NCI-H1105 (cell line): Measurements from ENCODE around the gene P2RY8.
"Not testable (repeated sequence)": the region's sequence is repeated elsewhere in the genome, so short reads cannot be mapped to it uniquely, and the experiment has no call there.

Experiments used
- DNase-seq: peaks from one replicate; lab custom pipeline; 2025; lab: John Stamatoyannopoulos, UW

P2RY8 gene

DNA sequence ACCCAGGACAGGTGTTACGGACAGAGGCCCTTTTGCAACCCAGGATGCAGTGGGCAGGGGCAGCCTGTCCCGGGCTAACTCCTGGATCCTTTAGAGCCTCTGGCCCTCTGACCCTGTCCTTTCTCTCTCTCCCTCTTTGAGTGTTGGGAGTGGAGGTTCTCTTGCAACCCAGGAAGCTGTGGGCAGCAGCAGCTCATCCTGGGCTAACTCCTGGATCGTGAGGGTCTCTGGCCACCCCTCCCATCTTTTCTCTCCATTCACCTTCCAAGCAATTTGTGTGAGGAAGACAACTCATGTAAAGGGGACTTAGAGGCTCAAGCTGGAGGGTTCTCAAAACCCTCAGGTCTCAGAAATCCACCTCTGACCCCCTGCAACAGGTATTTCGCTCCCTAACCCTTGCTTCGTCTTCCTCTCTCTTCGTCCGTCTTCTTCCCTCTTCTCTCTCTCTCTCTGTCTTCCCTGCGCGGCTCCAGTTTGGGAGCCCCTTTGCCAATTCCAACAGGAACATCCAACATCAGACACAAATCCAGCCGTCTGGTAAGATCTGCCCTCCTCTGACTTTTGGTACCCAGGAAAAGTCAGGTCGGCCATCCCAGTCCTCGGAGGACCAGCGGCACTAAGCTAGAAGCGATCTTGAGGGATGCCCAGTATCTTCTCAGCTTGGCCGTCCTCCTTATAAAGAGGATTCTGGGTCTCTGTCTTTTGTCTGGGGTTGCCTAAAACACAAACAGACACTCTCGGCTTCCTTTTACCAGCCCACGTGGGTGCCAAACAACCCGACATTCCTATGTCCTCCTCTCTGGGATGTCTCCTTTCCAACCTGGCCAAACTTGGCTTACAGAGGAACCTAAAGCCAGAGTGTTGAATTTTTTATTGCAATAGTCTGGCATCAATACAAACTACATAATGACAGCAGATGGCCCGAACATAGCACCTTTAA is 92.2 kb downstream of the P2RY8 start:
- no peak for DNase-seq

DNA sequence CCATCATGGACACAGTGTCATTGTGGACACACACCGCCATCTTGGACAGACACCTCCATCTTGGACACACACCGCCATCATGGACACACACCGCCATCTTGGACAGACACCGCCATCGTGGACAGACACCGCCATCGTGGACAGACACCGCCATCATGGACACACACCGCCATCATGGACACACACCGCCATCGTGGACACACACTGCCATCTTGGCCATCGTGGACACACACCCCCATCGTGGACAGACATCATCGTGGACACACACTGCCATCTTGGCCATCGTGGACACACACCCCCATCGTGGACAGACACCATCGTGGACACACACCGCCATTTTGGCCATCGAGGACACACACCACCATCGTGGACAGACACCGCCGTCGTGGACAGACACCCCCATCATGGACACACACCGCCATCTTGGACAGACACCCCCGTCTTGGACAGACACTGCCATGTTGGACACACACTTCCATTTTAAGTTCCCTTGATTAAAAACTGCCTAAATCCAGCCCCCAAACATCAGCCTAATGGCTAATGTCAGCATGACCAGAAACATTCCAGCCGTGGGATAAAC is 93.4 kb downstream of the P2RY8 start:
- DNase-seq = no peak

DNA sequence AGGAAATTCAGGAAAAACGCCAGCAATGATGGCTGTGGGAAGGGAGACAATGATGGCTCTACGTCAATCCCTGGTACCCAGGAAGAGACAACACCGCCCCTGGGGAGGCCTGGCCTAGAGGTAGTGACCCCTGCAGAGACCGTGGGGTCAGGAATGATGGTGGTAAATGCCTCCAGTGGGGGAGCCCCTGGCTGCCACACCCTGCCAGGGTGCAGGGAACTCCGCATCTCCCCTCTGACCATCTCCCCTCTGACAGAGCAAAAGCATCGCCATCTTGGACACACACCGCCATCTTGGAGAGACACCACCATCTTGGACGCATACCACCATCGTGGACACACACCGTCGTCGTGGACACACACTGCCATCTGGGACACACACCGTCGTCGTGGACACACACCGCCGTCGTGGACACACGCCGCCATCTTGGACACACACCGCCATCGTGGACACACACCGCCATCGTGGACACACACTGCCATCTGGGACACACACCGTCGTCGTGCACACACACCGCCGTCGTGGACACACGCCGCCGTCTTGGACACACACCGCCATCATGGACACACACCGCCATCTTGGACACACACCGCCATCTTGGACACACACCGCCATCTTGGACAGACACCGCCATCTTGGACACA is 94.1 kb downstream of the P2RY8 start:
- DNase-seq = no peak

DNA sequence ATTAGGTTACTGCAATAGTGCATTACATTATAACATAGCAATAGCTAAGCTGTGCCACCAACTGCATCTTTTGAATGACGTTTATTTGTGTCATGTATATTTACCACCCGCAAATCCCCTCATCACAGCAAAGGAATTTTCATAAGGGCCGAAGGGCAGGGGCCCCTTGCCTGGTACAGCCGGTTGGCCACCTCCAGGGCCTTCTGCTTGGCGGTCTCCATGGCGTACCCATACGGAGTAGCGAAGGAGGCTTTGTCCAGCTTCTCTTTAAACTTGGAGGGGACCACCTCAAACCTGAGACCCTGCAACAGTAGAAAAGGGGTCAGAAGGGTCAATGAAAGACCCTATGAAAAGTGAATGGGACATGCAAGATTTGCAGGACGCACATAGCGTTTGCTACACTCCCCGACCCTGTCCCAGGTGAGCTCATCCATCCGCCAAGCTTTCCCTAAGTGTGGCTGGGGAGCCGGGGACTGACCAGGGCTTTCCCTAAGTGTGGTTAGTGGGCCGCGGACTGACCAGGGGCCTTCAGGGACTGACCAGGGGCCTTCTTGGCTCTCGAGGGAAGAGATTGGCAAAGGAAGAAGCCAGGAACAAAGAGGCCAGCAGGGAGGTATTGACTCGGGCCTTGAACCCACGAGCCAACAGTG is 94.8 kb downstream of the P2RY8 start:
- no peak for DNase-seq

DNA sequence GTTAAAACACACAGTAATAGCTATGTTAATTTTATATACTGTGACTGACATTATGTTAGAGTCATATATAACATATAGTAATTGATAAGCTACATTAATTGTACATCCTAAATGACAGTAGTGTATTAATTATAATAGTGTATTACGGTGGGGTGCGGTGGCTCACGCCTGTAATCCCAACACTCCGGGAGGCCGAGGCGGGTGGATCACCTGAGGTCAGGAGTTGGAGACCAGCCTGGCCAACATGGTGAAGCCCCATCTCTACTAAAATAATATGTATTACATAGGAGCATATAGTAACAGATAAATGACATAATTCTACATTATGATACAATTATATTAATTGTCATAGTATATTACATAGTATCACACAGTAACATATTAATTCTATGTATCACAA is 96.5 kb downstream of the P2RY8 start:
- DNase-seq = no peak

DNA sequence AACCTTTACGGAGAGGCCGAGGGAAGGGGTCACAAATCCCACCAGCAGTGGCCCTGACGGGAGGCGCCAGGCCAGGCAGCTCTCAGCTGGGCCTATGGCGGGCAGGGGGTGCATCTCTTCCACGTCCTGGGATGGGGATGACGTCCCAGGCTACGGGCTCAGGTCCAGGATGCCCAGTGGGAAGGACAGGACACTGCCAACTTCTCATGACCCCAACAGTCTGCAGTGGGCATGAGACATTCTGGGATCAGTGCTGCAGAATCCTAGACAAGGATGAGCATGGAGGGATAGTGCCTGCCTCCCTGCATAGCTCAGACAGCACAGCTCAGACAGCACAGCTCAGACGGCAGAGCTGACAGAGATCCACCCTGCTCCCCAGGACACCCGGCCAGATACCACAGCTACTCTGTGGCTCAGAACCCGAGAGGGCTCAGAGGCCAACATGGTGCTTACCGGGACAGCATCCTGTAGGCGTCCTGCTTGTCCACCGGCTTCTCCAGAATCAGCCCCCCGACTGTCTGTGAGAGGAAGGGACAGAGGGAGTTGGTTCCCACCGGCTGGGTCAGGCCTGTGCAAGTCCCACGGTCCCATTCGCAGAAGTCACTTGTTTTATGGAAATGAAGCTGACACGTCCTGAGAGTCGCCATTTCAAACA is 101.6 kb downstream of the P2RY8 start:
- DNase-seq = no peak

DNA sequence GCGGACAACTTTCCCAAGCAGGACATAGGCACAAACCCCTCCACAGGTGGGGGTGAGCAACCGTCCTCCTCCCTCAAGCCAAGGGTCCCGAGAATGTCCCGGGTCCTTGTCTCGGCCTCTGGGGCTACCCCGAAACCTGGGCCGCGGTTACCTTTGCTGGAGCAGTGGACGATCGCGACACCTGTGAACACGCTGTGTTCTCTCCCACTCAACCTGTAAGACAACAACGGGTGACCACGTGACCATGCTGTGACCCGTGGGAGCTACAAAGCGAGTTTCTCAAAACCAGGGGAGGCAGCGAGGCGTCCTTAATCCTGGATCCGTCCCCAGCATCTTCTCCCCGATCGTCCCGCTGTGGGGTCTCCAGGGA is 102.1 kb downstream of the P2RY8 start:
- no peak for DNase-seq

DNA sequence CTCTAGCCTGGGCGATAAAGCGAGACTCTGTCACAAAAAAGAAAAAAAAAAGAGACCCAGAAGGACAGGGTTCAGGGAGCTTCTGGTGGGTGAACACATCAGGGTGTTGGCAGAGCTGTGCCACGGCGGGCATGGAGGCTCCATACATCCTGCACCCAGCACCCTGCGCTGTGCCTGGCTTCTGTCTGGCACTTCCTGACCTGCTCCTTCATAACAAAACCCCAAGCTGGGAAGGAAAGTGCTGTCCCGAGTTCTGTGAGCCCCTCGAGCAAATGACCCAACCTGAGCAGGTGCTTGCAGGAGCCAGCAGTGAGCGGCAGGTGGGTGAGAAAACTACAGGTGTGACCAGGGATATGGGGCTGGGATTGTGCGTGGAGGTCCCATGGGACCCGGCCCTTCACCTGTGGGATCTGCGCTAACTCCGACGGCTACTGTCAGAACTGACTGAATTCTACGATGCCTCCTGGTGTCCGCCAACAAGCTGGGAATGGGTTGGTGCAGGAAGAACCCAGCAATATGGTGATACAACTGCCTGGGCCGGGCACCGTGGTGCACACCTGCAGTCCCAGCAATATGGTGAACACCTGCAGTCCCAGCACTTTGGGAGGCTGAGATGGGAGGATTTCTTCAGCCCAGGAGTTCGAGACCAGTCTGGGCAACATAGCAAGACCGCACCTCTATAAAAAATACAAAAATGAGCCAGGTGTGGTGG is 103.2 kb downstream of the P2RY8 start:
- DNase-seq = no peak

DNA sequence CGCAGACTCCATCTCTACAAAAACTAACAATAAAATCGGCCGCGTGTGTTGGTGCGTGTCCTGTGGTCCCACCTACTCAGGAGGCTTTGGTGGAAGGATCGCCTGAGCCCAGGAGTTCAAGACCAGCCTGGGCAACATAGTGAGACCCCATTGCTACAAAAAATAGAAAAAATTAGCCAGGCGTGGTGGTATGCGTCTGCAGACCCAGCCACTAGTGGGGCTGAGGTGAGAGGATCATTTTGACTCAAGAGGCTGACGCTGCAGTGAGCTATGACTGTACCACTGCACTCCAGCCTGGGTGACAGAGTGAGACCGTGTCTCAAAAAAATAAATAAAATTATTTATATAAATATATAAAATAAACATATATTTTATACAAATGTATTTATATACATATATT is 106.5 kb downstream of the P2RY8 start:
- DNase-seq = no peak

DNA sequence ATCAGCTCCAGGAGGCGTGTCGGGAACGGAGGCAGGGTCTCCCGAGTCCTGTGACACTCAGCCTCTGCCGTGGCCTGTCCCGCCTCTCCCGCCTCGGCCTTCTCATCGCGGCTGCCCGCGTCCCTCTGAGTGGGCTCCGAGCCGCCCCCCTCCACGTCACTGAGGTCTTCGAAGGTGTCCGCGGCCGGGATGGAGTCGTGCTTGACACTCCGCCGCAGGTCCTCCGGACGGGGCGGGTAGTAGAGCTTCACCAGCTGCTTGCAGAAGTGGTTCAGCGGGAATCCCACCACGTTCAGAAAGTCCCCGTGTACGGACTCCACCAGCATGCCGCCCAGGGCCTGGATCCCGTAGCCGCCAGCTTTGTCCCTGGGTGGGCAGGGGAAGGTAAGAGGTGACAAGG is 109.2 kb downstream of the P2RY8 start:
- DNase-seq = no peak

DNA sequence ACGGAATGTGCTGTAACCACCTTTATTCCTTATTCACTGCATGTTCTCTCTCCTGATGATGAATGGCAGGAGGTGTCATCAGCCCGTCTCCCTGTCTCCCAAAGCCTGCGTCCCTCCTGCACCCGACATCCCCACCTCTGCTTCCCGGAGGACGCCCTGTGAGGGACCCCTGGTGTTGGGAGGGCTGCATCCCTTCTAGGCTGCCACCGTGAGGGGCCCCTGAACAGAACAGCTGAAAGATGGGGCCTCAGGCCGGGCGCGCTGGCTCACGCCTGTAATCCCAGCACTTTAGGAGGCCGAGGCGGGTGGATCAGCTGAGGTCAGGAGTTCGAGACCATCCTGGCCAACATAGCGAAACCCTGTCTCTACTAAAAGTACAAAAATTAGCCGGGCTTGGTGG is 110.7 kb downstream of the P2RY8 start:
- not testable (repeated sequence) for DNase-seq

DNA sequence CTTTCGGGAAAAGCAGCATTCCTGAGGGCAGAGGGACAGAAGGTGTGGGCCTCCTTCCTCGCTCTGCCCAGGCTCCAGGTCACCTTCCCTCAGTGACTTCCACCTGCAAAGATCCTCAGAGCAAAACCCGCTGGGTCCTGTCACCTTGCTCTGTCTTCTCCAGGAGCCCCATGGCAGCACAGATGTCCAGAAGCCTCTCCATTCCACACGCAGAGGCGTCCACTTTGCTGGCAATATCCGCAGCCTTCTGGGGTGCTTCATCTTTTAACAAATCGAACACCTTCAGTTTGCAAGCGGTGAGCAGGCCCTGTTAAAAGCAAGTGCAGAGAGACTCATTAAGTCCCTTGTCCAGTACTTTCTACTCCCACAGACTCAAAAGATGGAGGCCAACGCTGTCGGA is 111.6 kb downstream of the P2RY8 start:
- no peak for DNase-seq

DNA sequence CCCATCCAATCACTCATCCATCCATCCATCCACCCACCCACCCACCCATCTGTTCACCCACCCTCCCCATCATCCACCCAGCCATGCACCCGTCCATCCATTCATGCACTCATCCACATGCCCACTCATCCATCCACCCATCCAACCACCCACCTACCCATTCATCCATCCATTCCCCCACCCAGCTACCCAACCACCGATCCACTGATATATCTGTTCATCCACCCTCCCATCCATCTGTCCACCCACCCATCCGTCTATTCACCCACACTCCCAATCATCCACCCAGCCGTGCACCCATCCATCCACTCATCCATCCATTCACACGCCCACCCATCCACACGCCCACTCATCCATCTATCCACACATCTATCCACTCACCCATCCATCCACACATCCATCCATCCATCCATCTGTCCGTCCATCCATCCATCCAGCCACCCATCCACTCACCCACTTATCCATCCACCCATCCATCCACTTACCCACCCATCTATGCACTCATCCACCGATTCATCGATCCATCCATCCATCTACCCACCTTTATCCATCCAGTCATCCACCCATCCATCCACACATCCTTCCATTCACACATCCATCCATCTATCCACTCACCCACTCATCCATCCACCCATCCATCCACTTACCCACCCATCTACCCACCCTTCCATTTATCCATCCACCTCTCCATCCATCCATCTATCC is 112.7 kb downstream of the P2RY8 start:
- DNase-seq = no peak

DNA sequence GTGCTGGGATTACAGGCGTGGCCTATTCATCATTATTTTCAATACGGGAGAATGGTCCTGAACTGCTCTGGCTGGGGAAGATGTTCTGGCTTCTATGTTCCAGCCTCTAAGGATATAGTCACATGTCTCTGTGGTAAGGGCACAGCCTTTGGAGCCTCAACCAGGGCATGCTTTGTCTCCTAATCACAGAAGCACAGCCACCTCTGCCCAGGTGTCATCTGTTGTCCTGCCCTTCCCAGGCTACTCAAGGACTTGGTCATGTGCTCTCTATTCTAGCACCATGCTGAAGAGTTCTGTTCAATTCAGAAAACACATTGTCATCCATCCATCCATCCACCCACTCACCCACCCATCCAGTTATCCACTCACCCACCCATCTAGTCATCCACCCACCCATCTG is 113.8 kb downstream of the P2RY8 start:
- DNase-seq = no peak

DNA sequence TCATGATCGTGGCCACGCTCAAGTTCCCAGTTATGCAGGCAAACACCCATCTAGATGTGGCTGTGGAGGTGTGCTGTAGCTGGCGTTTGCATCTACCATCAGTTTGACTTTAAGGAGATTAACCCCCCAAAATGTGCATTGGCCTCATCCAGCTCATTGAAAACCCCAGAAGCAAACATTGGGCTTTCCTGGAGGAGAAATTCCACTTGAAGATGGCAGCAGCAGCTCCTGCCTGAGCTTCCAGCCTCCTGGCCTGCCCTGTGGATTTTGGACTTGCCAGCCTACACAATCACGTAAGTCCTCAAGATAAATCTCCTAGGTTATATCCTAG is 114.9 kb downstream of the P2RY8 start:
- no peak for DNase-seq

DNA sequence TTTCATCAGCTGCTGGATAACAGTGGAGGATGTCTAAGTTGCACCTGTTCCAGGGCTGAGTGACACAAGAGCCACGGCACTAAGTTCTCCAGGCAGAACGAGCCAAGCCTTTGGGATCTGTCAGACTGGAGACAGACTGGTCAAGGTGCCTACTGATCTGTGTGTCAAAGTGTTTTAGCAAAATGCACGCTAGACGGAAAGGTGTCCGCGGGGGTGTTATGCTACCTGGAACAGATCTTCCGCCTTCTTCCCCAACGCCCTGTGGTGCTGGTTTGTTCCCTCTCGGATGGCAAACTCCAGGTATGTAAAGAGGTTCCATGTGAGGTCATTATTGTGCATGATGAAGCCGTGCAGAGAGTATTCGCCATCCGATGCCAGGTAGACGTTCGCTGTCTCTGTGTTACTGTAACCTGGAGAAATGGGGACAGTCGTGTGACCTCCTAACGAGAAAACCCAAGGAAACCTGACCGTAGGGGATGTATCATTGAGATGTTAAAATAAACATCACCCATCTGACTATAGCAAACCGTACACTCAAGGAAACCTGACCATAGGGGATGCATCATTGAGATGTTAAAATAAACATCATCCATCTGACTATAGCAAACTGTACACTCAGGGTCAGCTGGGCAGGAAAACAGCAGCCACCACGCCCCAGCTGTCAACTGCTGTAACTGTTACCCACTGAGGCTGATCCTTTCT is 115.4 kb downstream of the P2RY8 start:
- DNase-seq = no peak

DNA sequence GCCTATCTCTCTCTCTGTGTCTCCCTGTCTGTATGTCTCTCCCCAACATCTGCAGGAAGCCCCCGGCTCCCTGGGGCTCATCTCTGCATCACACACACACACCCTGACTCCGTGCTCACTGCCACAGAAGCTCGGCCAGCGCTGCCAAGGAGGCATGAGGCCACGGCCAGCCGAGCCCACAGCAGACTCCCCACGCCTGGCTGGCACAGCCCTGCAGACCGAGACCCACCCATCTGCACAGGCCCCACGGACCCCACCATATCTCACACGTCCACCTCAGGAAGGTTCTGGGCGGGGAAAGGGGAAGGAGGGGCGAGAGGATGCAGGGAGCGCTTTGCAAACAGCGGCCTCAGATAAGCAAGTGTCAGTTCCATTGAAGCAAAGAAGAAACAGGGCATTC is 116.6 kb downstream of the P2RY8 start:
- DNase-seq = no peak

DNA sequence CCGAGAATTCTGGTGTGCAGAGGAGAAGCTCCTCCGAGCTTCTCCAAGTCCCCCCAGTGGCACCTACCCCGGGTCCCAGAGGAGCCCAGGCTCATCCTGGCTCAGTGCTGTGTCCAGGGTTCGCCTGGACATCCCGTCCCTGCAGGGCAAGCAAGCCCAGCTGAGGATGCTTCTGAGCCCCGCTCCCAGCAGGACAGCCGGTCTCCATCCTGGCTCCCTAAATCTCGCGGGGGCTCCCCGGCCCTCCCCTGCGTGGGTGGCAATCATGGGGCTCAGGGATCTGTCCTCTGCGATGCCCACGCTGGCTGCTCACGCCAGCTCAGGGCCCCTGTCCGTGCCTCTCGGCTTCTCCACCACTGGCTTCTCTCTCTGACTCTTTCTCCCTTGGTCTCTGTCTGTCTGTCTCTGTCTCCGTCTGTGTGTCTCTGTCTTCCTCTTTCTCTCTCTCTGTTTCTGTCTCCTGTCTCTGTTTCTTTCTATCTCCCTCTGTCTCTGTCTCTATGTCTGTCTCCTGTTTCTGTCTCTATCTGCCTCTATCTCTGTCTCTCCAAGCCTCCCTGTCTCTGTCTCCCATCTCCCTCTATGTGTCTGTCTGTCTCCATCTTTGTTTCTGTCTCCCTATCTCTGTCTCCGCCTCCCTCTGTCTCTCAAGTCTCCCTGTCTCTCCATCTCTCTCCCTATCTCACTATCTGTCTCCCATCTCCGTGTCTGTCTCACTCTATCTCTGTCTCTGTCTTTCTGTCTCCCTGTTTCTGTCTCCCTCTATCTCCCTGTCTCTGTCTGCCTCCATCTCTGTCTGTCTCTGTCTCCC is 117.2 kb downstream of the P2RY8 start:
- no peak for DNase-seq

DNA sequence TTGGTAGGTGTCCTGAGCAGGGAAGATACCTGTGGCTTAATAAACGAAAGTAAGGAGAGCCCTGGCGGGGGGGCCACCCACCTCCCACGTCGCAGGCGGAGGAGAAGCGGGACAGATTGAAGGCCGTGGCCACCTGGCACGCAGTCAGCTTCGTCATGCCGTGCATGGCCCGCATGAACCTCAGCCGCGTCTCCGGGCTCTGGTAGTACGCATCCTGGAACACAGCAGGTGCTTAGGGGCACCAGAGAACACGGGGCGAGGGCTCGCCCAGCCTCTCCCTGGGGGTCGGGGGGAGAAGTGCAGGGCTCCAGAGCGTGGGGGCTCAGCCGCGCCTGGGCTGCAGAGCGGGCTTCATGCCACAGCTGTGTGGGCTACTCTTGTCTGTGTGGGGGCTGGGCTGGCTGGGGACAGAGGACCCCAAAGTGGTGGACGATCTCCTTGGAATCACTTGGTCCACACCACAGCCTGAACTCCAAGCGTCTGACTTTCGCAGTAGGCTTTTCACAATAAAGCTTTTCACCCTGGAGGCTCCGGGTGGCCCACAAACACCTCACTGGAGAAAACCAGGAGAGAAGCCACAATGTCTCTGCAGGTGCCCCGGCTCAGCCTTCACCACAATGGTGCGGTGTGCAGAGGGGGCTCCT is 118.0 kb downstream of the P2RY8 start:
- DNase-seq = no peak
